ENCODE results near the gene RAB30.

Gene RAB30

DNA sequence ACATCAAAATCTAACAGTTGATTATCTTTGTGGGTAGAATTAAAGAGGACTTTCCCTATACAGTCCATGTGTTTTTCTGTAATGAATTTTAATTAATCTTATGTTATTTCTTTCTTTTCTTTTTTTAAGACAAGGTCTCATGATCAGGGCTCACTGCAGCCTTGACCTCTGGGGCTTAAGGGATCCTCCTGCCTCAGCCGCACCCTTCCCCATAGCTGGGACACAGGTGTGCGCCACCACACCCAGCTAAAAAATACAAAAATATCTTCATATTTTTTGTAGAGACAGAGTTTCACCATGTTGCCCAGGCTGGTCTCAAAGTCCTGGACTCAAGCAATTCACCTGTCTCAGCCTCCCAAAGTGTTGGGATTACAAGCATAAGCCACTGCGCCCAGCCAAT, 7.7 kb downstream of the RAB30 start:
- Histone ChIP-seq H3K27me3 (ENCODE audit: low read length) (no peaks in the 10 kb centered on the region), H3K27ac (ENCODE audit: low read depth, low read length) (peak overlapping the region; percentile 100), H4K20me1 (ENCODE audit: low read depth, low read length) (no peaks in the 10 kb centered on the region), H3K9me3 (ENCODE audit: insufficient read depth, low read length) (peaks cover 7% of the 10 kb centered on the region; the same call in 1 of the 2 replicates), H3K36me3 (ENCODE audit: low read length) (peaks cover 13% of the 10 kb centered on the region), H2AFZ (ENCODE audit: low read depth, low read length, severe bottlenecking) (no peak overlapping the region), H3K79me2 (ENCODE audit: insufficient read depth, low read length) (peaks cover 84% of the 10 kb centered on the region), H3K9ac (ENCODE audit: low read length) (peak overlapping the region; percentile 87), H3K9me2 (replicated peaks; ENCODE audit: insufficient read depth, low read length) (no peaks in the 10 kb centered on the region), H3K4me2 (ENCODE audit: low read depth, low read length, poor library complexity, severe bottlenecking) (peak overlapping the region; percentile 96), H3K4me3 (ENCODE audit: insufficient read depth, low read length, poor library complexity, severe bottlenecking) (peak overlapping the region; percentile 33), H3F3A (ENCODE audit: insufficient read depth) (peaks cover 67% of the 10 kb centered on the region)
- no peak for TF ChIP-seq EZH2phosphoT487 (conservative IDR thresholded peaks at IDR 0.05; ENCODE audit: low read length)
- TF ChIP-seq, protein P1, sequence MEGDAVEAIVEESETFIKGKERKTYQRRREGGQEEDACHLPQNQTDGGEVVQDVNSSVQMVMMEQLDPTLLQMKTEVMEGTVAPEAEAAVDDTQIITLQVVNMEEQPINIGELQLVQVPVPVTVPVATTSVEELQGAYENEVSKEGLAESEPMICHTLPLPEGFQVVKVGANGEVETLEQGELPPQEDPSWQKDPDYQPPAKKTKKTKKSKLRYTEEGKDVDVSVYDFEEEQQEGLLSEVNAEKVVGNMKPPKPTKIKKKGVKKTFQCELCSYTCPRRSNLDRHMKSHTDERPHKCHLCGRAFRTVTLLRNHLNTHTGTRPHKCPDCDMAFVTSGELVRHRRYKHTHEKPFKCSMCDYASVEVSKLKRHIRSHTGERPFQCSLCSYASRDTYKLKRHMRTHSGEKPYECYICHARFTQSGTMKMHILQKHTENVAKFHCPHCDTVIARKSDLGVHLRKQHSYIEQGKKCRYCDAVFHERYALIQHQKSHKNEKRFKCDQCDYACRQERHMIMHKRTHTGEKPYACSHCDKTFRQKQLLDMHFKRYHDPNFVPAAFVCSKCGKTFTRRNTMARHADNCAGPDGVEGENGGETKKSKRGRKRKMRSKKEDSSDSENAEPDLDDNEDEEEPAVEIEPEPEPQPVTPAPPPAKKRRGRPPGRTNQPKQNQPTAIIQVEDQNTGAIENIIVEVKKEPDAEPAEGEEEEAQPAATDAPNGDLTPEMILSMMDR (IDR thresholded peaks at IDR 0.05; ENCODE audit: insufficient read depth, low read length, poor library complexity, severe bottlenecking): no peak

GRCh38 chr11:83063073-83063754, 8.5 kb downstream of the RAB30 start:
- no peaks in the 10 kb centered on the region for H3K27me3 ChIP-seq (ENCODE audit: low read length)
- H3K9me3 ChIP-seq (ENCODE audit: insufficient read depth, low read length): peaks cover 7% of the 10 kb centered on the region; the same call in 1 of the 2 replicates
- peak overlapping the region; percentile 87 for H3K9ac ChIP-seq (ENCODE audit: low read length)
- peaks cover 59% of the 10 kb centered on the region for H3F3A ChIP-seq (ENCODE audit: insufficient read depth)
- no peaks in the 10 kb centered on the region for H3K9me2 ChIP-seq (replicated peaks; ENCODE audit: insufficient read depth, low read length)
- H3K4me2 ChIP-seq (ENCODE audit: low read depth, low read length, poor library complexity, severe bottlenecking): peak overlapping the region; percentile 96
- peaks cover 13% of the 10 kb centered on the region for H3K36me3 ChIP-seq (ENCODE audit: low read length)
- H3K79me2 ChIP-seq (ENCODE audit: insufficient read depth, low read length): peaks cover 84% of the 10 kb centered on the region
- peak overlapping the region; percentile 100 for H3K27ac ChIP-seq (ENCODE audit: low read depth, low read length)
- no peak for TF ChIP-seq EZH2phosphoT487 (conservative IDR thresholded peaks at IDR 0.05; ENCODE audit: low read length)
- TF ChIP-seq, protein P1 (IDR thresholded peaks at IDR 0.05; ENCODE audit: insufficient read depth, low read length, poor library complexity, severe bottlenecking): no peak
- peak overlapping the region; percentile 33 for H3K4me3 ChIP-seq (ENCODE audit: insufficient read depth, low read length, poor library complexity, severe bottlenecking)
- no peak overlapping the region for H2AFZ ChIP-seq (ENCODE audit: low read depth, low read length, severe bottlenecking)
- no peaks in the 10 kb centered on the region for H4K20me1 ChIP-seq (ENCODE audit: low read depth, low read length)

DNA sequence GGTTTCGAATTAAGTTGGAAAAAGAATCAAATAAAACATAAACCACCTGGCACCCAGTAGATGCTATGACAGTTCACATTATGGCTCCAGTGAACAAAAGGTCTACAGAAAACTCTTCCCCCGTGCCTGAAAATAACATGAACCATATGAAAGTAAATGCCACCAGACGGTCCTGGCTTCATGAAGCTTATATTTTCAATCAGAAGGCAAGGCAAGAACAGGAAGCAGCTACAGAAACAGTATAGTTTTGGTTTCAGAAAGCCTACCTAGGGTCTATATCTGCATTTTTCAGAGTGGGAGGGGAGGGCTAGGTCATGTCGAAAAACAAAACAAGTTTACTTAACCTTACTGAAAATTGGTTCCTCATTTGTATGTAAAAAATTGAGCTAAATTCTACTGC, 9.8 kb downstream of the RAB30 start:
- Histone ChIP-seq H3F3A (ENCODE audit: insufficient read depth) (peaks cover 66% of the 10 kb centered on the region), H3K27ac (ENCODE audit: low read depth, low read length) (peak overlapping the region; percentile 100), H3K79me2 (ENCODE audit: insufficient read depth, low read length) (peaks cover 84% of the 10 kb centered on the region), H3K9ac (ENCODE audit: low read length) (peak overlapping the region; percentile 87), H3K4me2 (ENCODE audit: low read depth, low read length, poor library complexity, severe bottlenecking) (peak overlapping the region; percentile 96), H3K4me3 (ENCODE audit: insufficient read depth, low read length, poor library complexity, severe bottlenecking) (peak overlapping the region; percentile 19), H3K9me2 (replicated peaks; ENCODE audit: insufficient read depth, low read length) (no peaks in the 10 kb centered on the region), H3K9me3 (ENCODE audit: insufficient read depth, low read length) (peaks cover 7% of the 10 kb centered on the region; the same call in 1 of the 2 replicates), H3K27me3 (ENCODE audit: low read length) (no peaks in the 10 kb centered on the region), H3K36me3 (ENCODE audit: low read length) (peaks cover 13% of the 10 kb centered on the region), H2AFZ (ENCODE audit: low read depth, low read length, severe bottlenecking) (no peak overlapping the region), H4K20me1 (ENCODE audit: low read depth, low read length) (no peaks in the 10 kb centered on the region)
- TF ChIP-seq, protein P1 (IDR thresholded peaks at IDR 0.05; ENCODE audit: insufficient read depth, low read length, poor library complexity, severe bottlenecking): no peak
- TF ChIP-seq EZH2phosphoT487 (conservative IDR thresholded peaks at IDR 0.05; ENCODE audit: low read length): no peak
